ENCODE results near the gene PDE7B.
"Not testable (repeated sequence)": the region's sequence is repeated elsewhere in the genome, so short reads cannot be mapped to it uniquely, and the experiment has no call there.

PDE7B gene

GRCh38 chr6:135842618-135843392 lies 8.7 kb upstream of the PDE7B start:
- in situ Hi-C loops (cut with MboI; ENCODE audit: low sequenced_read_pairs) = no loop called here

- in situ Hi-C loops (cut with MboI; ENCODE audit: low sequenced_read_pairs) = no loop called here
Observed at GRCh38 chr6:135850882-135851281, 619 bp upstream of the PDE7B start.

- in situ Hi-C loops (cut with MboI; ENCODE audit: low sequenced_read_pairs) = no loop called here
Observed at GRCh38 chr6:135852746-135853145, 1.2 kb downstream of the PDE7B start.

GRCh38 chr6:135853227-135853626 lies 1.7 kb downstream of the PDE7B start:
- in situ Hi-C loops (cut with MboI; ENCODE audit: low sequenced_read_pairs) = no loop called here

GRCh38 chr6:135853986-135854385 lies 2.5 kb downstream of the PDE7B start:
- in situ Hi-C loops (cut with MboI; ENCODE audit: low sequenced_read_pairs) = no loop called here

- in situ Hi-C loops (cut with MboI; ENCODE audit: low sequenced_read_pairs) = no loop called here
Observed at GRCh38 chr6:135854799-135855198, 3.3 kb downstream of the PDE7B start.

- in situ Hi-C loops (cut with MboI; ENCODE audit: low sequenced_read_pairs) = no loop called here
Observed at GRCh38 chr6:135858931-135859330, 7.4 kb downstream of the PDE7B start.

- in situ Hi-C loops (cut with MboI; ENCODE audit: low sequenced_read_pairs) = no loop called here
Observed at GRCh38 chr6:135860361-135860760, 8.9 kb downstream of the PDE7B start.

- in situ Hi-C loops (cut with MboI; ENCODE audit: low sequenced_read_pairs) = no loop called here
Observed at GRCh38 chr6:135861189-135861588, 9.7 kb downstream of the PDE7B start.

GRCh38 chr6:135864929-135865328 lies 13.4 kb downstream of the PDE7B start:
- in situ Hi-C loops (cut with MboI; ENCODE audit: low sequenced_read_pairs) = not testable (repeated sequence)

GRCh38 chr6:135866445-135867123 lies 15.1 kb downstream of the PDE7B start:
- in situ Hi-C loops (cut with MboI; ENCODE audit: low sequenced_read_pairs) = no loop called here

- in situ Hi-C loops (cut with MboI; ENCODE audit: low sequenced_read_pairs) = no loop called here
Observed at GRCh38 chr6:135867332-135867731, 15.8 kb downstream of the PDE7B start.

GRCh38 chr6:135869857-135870256 lies 18.4 kb downstream of the PDE7B start:
- in situ Hi-C loops (cut with MboI; ENCODE audit: low sequenced_read_pairs) = no loop called here

- in situ Hi-C loops (cut with MboI; ENCODE audit: low sequenced_read_pairs) = no loop called here
Observed at GRCh38 chr6:135870722-135871121, 19.2 kb downstream of the PDE7B start.

GRCh38 chr6:135871296-135871695 lies 19.8 kb downstream of the PDE7B start:
- in situ Hi-C loops (cut with MboI; ENCODE audit: low sequenced_read_pairs) = no loop called here

GRCh38 chr6:135871878-135872277 lies 20.4 kb downstream of the PDE7B start:
- in situ Hi-C loops (cut with MboI; ENCODE audit: low sequenced_read_pairs) = no loop called here

GRCh38 chr6:135875446-135875845 lies 23.9 kb downstream of the PDE7B start:
- in situ Hi-C loops (cut with MboI; ENCODE audit: low sequenced_read_pairs) = no loop called here

GRCh38 chr6:135876058-135876457 lies 24.6 kb downstream of the PDE7B start:
- in situ Hi-C loops (cut with MboI; ENCODE audit: low sequenced_read_pairs) = no loop called here

GRCh38 chr6:135877666-135878065 lies 26.2 kb downstream of the PDE7B start:
- in situ Hi-C loops (cut with MboI; ENCODE audit: low sequenced_read_pairs) = no loop called here

GRCh38 chr6:135880066-135880972 lies 28.8 kb downstream of the PDE7B start:
- in situ Hi-C loops (cut with MboI; ENCODE audit: low sequenced_read_pairs) = no loop called here

GRCh38 chr6:135883045-135883444 lies 31.5 kb downstream of the PDE7B start:
- in situ Hi-C loops (cut with MboI; ENCODE audit: low sequenced_read_pairs) = no loop called here

Measured in HL-60/S4 treated with retinoic acid at 250 ng/mL for 4 days and 3 days (cell line).